ENCODE measurements around the gene VARS2. TPM values are rescaled to one million over a fixed set of nuclear protein-coding genes. Genes with fewer than 3 reads are reported as not detected.

VARS2 gene
- total and polyA plus RNA-seq, 9 of the 15 experiments (the other 6 are each of a cell fraction or from before 2014, with no cell fraction given): 1.6 to 53.6 (median 29.9) TPM

DNA sequence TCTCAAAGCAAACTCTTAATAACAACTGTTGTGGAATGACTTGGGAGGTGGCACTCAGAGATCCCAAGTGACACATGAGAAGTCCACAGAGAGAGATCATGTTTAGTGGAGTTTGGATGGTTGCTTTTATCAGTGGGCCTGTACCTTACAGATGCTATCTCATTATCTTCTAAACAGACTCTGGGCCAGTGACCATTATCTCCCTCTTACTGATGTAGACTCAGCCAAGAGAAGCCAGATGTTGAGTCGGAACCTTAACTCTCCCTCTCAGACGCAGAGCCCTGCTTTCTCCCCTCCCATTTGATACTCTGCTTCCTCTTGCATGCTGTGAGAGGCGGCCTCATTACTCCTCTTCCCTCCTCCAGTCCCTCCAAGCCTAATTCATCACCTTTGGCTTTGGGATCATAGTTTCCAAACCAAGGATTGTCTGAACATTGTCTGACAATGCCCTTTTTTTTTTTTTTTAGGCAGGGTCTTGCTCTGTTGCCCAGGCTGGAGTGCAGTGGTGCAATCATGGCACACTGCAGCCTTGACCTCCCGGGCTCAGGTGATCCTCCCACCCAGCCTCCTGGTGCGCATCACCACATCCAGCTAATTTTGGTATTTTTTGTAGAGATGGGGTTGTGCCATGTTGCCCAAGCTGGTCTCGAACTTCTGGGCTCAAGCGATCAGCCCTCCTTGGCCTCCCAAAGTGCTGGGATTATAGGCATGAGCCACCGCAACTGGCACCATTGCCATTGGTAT is 34.2 kb upstream of the VARS2 start (continued):
- no peak for TF ChIP-seq RBBP5 (IDR thresholded peaks at IDR 0.05; ENCODE audit: borderline replicate concordance, insufficient read depth, low read length, poor library complexity, severe bottlenecking)
- TF ChIP-seq MAFG (tag; conservative IDR thresholded peaks at IDR 0.05): no peak
- no peak for TF ChIP-seq OTX1 (CRISPR knock-in tag; IDR thresholded peaks at IDR 0.05)
- TF ChIP-seq, protein P1, sequence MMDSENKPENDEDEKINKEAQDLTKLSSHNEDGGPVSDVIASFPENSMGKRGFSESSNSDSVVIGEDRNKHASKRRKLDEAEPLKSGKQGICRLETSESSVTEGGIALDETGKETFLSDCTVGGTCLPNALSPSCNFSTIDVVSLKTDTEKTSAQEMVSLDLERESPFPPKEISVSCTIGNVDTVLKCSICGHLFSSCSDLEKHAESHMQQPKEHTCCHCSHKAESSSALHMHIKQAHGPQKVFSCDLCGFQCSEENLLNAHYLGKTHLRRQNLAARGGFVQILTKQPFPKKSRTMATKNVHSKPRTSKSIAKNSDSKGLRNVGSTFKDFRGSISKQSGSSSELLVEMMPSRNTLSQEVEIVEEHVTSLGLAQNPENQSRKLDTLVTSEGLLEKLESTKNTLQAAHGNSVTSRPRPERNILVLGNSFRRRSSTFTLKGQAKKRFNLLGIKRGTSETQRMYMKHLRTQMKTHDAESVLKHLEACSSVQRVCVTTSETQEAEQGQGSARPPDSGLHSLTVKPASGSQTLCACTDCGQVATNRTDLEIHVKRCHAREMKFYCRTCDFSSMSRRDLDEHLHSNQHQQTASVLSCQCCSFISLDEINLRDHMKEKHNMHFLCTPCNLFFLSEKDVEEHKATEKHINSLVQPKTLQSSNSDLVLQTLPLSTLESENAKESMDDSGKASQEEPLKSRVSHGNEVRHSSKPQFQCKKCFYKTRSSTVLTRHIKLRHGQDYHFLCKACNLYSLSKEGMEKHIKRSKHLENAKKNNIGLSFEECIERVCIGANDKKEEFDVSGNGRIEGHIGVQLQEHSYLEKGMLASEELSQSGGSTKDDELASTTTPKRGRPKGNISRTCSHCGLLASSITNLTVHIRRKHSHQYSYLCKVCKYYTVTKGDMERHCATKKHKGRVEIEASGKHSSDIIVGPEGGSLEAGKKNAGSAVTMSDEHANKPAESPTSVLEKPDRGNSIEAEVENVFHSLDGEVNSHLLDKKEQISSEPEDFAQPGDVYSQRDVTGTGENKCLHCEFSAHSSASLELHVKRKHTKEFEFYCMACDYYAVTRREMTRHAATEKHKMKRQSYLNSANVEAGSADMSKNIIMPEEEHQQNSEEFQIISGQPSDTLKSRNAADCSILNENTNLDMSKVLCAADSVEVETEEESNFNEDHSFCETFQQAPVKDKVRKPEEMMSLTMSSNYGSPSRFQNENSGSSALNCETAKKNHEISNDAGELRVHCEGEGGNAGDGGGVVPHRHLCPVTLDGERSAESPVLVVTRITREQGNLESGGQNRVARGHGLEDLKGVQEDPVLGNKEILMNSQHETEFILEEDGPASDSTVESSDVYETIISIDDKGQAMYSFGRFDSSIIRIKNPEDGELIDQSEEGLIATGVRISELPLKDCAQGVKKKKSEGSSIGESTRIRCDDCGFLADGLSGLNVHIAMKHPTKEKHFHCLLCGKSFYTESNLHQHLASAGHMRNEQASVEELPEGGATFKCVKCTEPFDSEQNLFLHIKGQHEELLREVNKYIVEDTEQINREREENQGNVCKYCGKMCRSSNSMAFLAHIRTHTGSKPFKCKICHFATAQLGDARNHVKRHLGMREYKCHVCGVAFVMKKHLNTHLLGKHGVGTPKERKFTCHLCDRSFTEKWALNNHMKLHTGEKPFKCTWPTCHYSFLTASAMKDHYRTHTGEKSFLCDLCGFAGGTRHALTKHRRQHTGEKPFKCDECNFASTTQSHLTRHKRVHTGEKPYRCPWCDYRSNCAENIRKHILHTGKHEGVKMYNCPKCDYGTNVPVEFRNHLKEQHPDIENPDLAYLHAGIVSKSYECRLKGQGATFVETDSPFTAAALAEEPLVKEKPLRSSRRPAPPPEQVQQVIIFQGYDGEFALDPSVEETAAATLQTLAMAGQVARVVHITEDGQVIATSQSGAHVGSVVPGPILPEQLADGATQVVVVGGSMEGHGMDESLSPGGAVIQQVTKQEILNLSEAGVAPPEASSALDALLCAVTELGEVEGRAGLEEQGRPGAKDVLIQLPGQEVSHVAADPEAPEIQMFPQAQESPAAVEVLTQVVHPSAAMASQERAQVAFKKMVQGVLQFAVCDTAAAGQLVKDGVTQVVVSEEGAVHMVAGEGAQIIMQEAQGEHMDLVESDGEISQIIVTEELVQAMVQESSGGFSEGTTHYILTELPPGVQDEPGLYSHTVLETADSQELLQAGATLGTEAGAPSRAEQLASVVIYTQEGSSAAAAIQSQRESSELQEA (IDR thresholded peaks at IDR 0.05; ENCODE audit: low read depth): no peak
- TF ChIP-seq POLR2B (IDR thresholded peaks at IDR 0.05; ENCODE audit: low read depth, partially characterized antibody): no peak
- TF ChIP-seq ZKSCAN3 (CRISPR knock-in tag; IDR thresholded peaks at IDR 0.05): no peak
- no peak for TF ChIP-seq NEUROD1 (IDR thresholded peaks at IDR 0.05; ENCODE audit: borderline replicate concordance, low read depth, low read length, partially characterized antibody)
- TF ChIP-seq, protein P2, sequence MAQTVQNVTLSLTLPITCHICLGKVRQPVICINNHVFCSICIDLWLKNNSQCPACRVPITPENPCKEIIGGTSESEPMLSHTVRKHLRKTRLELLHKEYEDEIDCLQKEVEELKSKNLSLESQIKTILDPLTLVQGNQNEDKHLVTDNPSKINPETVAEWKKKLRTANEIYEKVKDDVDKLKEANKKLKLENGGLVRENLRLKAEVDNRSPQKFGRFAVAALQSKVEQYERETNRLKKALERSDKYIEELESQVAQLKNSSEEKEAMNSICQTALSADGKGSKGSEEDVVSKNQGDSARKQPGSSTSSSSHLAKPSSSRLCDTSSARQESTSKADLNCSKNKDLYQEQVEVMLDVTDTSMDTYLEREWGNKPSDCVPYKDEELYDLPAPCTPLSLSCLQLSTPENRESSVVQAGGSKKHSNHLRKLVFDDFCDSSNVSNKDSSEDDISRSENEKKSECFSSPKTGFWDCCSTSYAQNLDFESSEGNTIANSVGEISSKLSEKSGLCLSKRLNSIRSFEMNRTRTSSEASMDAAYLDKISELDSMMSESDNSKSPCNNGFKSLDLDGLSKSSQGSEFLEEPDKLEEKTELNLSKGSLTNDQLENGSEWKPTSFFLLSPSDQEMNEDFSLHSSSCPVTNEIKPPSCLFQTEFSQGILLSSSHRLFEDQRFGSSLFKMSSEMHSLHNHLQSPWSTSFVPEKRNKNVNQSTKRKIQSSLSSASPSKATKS (CRISPR knock-in tag; IDR thresholded peaks at IDR 0.05): 0 out of 2 replicates have a peak, but pooled peaks have one; percentile 46
- peak; percentile 82 for TF ChIP-seq TAL1 (IDR thresholded peaks at IDR 0.05)
- no peak for TF ChIP-seq RFX7 (CRISPR knock-in tag; IDR thresholded peaks at IDR 0.05)
- TF ChIP-seq NCOR1 (IDR thresholded peaks at IDR 0.05): peak; percentile 82
- TF ChIP-seq ZNF41 (CRISPR knock-in tag; conservative IDR thresholded peaks at IDR 0.05): no peak
- 0 out of 2 replicates have a peak, but pooled peaks have one; percentile 67 for TF ChIP-seq GATAD2B (IDR thresholded peaks at IDR 0.05; ENCODE audit: borderline replicate concordance)
- peak; percentile 56 for TF ChIP-seq PML (IDR thresholded peaks at IDR 0.05; ENCODE audit: low read length)
- TF ChIP-seq, protein P3, sequence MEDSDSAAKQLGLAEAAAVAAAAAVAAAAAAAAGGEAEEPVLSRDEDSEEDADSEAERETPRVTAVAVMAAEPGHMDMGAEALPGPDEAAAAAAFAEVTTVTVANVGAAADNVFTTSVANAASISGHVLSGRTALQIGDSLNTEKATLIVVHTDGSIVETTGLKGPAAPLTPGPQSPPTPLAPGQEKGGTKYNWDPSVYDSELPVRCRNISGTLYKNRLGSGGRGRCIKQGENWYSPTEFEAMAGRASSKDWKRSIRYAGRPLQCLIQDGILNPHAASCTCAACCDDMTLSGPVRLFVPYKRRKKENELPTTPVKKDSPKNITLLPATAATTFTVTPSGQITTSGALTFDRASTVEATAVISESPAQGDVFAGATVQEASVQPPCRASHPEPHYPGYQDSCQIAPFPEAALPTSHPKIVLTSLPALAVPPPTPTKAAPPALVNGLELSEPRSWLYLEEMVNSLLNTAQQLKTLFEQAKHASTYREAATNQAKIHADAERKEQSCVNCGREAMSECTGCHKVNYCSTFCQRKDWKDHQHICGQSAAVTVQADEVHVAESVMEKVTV (CRISPR knock-in tag; IDR thresholded peaks at IDR 0.05): no peak
- TF ChIP-seq ZNF695 (CRISPR knock-in tag; IDR thresholded peaks at IDR 0.05): no peak
- TF ChIP-seq TCF3 (CRISPR knock-in tag; IDR thresholded peaks at IDR 0.05): peak; percentile 80

All from K562 (cell line).